K562 (cell line): ENCODE results near the gene AHCYL2. TPM values are rescaled to one million over a fixed set of nuclear protein-coding genes. Genes with fewer than 3 reads are reported as not detected.
A peak's percentile ranks its signal among the peaks of the same experiment; 100 is the strongest.

Source experiments
- ATAC-seq: fragments of 200-7000 bp; cut with Tn5 transposase; 3 replicates; pipeline ENCODE4 v1.9.1; 2020; ENCODE audit warnings: moderate library complexity
- BruUV-seq: library from RNA; stranded (reverse); fragments of 400-500 nt; replicated peaks from 2 replicates; lab custom pipeline; 2021; lab: Mats Ljungman, UMichigan
- CTCF ChIA-PET: fragments of 300-600 bp; formaldehyde crosslinking; extraction: SDS; loops from one replicate; lab custom pipeline; 2021; ENCODE audit warnings: low intra/inter-chr PET ratio; lab: Yijun Ruan, JAX
- POLR2A ChIA-PET: fragments of 300-600, 350-650 bp; sonication (Branson Sonifier 250); formaldehyde crosslinking; extraction: SDS; loops from one replicate; lab custom pipeline; 2021; ENCODE audit warnings: antibody characterized with exemption, inconsistent platforms; lab: Yijun Ruan, JAX
- DNase-seq, 4 experiments: peaks; one replicate each; pipeline versions ENCODE4 v3.0.0 to v3.0.0-alpha.2; 2011 to 2018; ENCODE audit warnings: low spot score in 3 of 4, mixed read lengths in 3 of 4; ENCODE audit errors: extremely low read depth in 1 of 4
- FAIRE-seq: peaks from 2 replicates; lab custom pipeline; 2011; peaks lifted over from hg19 to GRCh38; lab: Jason Lieb, UNC
- H2AFZ ChIP-seq: 2 replicates; pipeline ENCODE4 v1.6.0; 2011; ENCODE audit warnings: low read depth, low read length, control low read depth, inconsistent platforms
- H3K27ac ChIP-seq: fragments of 200-600 bp; 3 replicates; pipeline ENCODE4 v1.8.0; 2011; ENCODE audit warnings: low read depth, mild to moderate bottlenecking, control low read depth, inconsistent platforms, low read length, moderate library complexity, mixed read lengths; ENCODE audit errors: extremely low read depth
- H3K27me3 ChIP-seq, 2 experiments: fragments of 300-600 bp in 1 of 2; 2 replicates in 1 of 2; 3 replicates in 1 of 2; pipeline versions ENCODE4 v1.6.0 to v1.8.0; 2011; ENCODE audit warnings: inconsistent platforms in 2 of 2, low read length in 2 of 2, mild to moderate bottlenecking in 1 of 2, mixed read lengths in 1 of 2, moderate library complexity in 1 of 2; ENCODE audit not compliant: control insufficient read depth in 2 of 2, insufficient read depth in 2 of 2
- H3K36me3 ChIP-seq: fragments of 300-600 bp; 3 replicates; pipeline ENCODE4 v1.8.0; 2011; ENCODE audit warnings: mild to moderate bottlenecking, low read length, inconsistent platforms; ENCODE audit not compliant: control insufficient read depth, insufficient read depth
- H3K4me1 ChIP-seq, 2 experiments: fragments of 200-600 bp in 1 of 2; replicated peaks in 1 of 2; 2 replicates in 1 of 2; 3 replicates in 1 of 2; pipeline versions ENCODE4 v1.5.1 to v1.8.0; 2011; ENCODE audit warnings: inconsistent platforms in 2 of 2, low read length in 2 of 2, mild to moderate bottlenecking in 1 of 2, mixed read lengths in 1 of 2, moderate library complexity in 1 of 2; ENCODE audit not compliant: control insufficient read depth in 2 of 2, insufficient read depth in 2 of 2
- H3K4me2 ChIP-seq: 2 replicates; pipeline ENCODE4 v1.6.1; 2011; ENCODE audit warnings: low read length, control low read depth, inconsistent platforms, mixed read lengths; ENCODE audit not compliant: insufficient read depth
- H3K4me3 ChIP-seq: fragments of 200-600 bp; sonication (generic), shearing (Covaris generic); 2 replicates; pipeline ENCODE4 v1.5.1; 2016; ENCODE audit warnings: control low read depth, inconsistent platforms
- H3K79me2 ChIP-seq: fragments of 200-600 bp; 3 replicates; pipeline ENCODE4 v1.8.0; 2011; ENCODE audit warnings: low read length, inconsistent platforms; ENCODE audit not compliant: control insufficient read depth, insufficient read depth
- H3K9ac ChIP-seq, 2 experiments: 2 replicates each; pipeline versions ENCODE4 v1.6.0 to v1.6.1; 2011; ENCODE audit warnings: low read depth in 2 of 2, low read length in 2 of 2, control low read depth in 1 of 2, inconsistent platforms in 1 of 2, mild to moderate bottlenecking in 1 of 2, mixed read lengths in 1 of 2; ENCODE audit not compliant: insufficient read depth in 1 of 2
- H3K9me1 ChIP-seq: one replicate; pipeline ENCODE4 v1.6.0; 2011; ENCODE audit warnings: inconsistent platforms, mild to moderate bottlenecking, low read length, moderate library complexity; ENCODE audit not compliant: control insufficient read depth, insufficient read depth
- H3K9me3 ChIP-seq: replicated peaks from 2 replicates; pipeline ENCODE4 v1.5.1; 2011; ENCODE audit warnings: low read depth, low read length, inconsistent platforms; ENCODE audit not compliant: control insufficient read depth, insufficient read depth
- H4K20me1 ChIP-seq: replicated peaks from 2 replicates; pipeline ENCODE4 v1.6.1; 2011; ENCODE audit warnings: low read length, inconsistent platforms, mixed read lengths; ENCODE audit not compliant: control insufficient read depth, insufficient read depth
- CHAMP1 ChIP-seq: fragments of 450-650 bp; IDR thresholded peaks from 2 replicates; pipeline ENCODE4 v1.6.1; 2016; ENCODE audit warnings: mild to moderate bottlenecking
- CTCF ChIP-seq, 3 experiments: IDR thresholded peaks in 2 of 3; conservative IDR thresholded peaks in 1 of 3; 2 replicates each; pipeline ENCODE4 v1.5.1; 2011 to 2012; ENCODE audit warnings: low read length in 3 of 3, mild to moderate bottlenecking in 3 of 3, control low read depth in 2 of 3, improper control_type of control experiment in 1 of 3, inconsistent platforms in 1 of 3, low read depth in 1 of 3, mixed read lengths in 1 of 3, moderate library complexity in 1 of 3; ENCODE audit not compliant: insufficient read depth in 2 of 3
- CTCFL ChIP-seq: IDR thresholded peaks from 2 replicates; pipeline ENCODE4 v1.6.1; 2011; ENCODE audit warnings: borderline replicate concordance, low read depth, mild to moderate bottlenecking, moderate library complexity, low read length; ENCODE audit not compliant: insufficient read depth, poor library complexity, severe bottlenecking
- ETS1 ChIP-seq: conservative IDR thresholded peaks from 2 replicates; pipeline ENCODE4 v1.6.1; 2011; ENCODE audit warnings: low read depth, mild to moderate bottlenecking, low read length; ENCODE audit not compliant: control insufficient read depth
- FOSL1 ChIP-seq: fragments of 200-800 bp; sonication (Bioruptor generic); conservative IDR thresholded peaks from 2 replicates; pipeline ENCODE4 v1.6.1; 2016; ENCODE audit warnings: missing genetic modification characterization, missing compliant biosample characterization
- FOXK2 ChIP-seq, 2 experiments: fragments of 450-650 bp; IDR thresholded peaks in 1 of 2; conservative IDR thresholded peaks in 1 of 2; 2 replicates each; pipeline ENCODE4 v1.6.1; 2016; ENCODE audit warnings: low read depth in 2 of 2, mild to moderate bottlenecking in 1 of 2
- KLF16 ChIP-seq: IDR thresholded peaks from 2 replicates; pipeline ENCODE4 v1.6.1; 2016; ENCODE audit warnings: antibody characterized with exemption
- MAFF ChIP-seq: IDR thresholded peaks from 2 replicates; pipeline ENCODE4 v1.6.1; 2012; ENCODE audit warnings: low read length, improper control_type of control experiment
- MAFG ChIP-seq: fragments of 450-650 bp; conservative IDR thresholded peaks from 2 replicates; pipeline ENCODE4 v1.6.1; 2016; ENCODE audit warnings: missing genetic modification characterization, missing compliant biosample characterization
- MAFK ChIP-seq: IDR thresholded peaks from 2 replicates; pipeline ENCODE4 v1.6.1; 2011; ENCODE audit warnings: low read length, improper control_type of control experiment
- POLR2G ChIP-seq: fragments of 200-400 bp; formaldehyde crosslinking; IDR thresholded peaks from 2 replicates; pipeline ENCODE4 v1.6.1; 2017; ENCODE audit warnings: low read depth, mild to moderate bottlenecking, antibody characterized with exemption, low read length, moderate library complexity
- ZNF316 ChIP-seq: fragments of 450-650 bp; IDR thresholded peaks from 2 replicates; pipeline ENCODE4 v1.6.1; 2016
- WGBS: fragments of 100-300 bp; shearing (Covaris generic); methylation state at CpG from one replicate; pipeline ENCODE4 v1.1.6; 2016; ENCODE audit warnings: low coverage, mixed read lengths; ENCODE audit not compliant: insufficient coverage; ENCODE audit errors: missing lambda C conversion rate; 5-methylcytosine and 5-hydroxymethylcytosine counted together
- in situ Hi-C: fragments of 300-500 bp; cut with MboI; formaldehyde crosslinking; loops from 4 replicates; pipeline ENCODE4 v1.15.0; 2018; ENCODE audit warnings: inconsistent platforms, mixed read lengths
- intact Hi-C: fragments of 100-400 bp; cut with micrococcal nuclease; formaldehyde crosslinking; loops from 2 replicates; pipeline ENCODE4 v1.14.2; 2022
- polyA plus RNA-seq, 8 experiments: library from polyadenylated mRNA; depleted of rRNA in 4 of 8; stranded (reverse) in 5 of 8; unstranded in 3 of 8; fragments of >200 nt; fragmentation: Nextera tagmentation in 2 of 8; fragmentation: Illumina TruSeq in 1 of 8; extraction: Ambion mirVana in 2 of 8; extraction: Trizol in 1 of 8; gene quantifications; 2 replicates each; pipeline versions ENCODE4 v1.2.1 to v1.2.3, GENCODE V29; 2011 to 2014; ENCODE audit warnings: inconsistent platforms in 1 of 8, missing spikeins in 1 of 8
- total RNA-seq, 7 experiments: library from RNA; depleted of rRNA in 6 of 7; stranded (reverse); fragments of >200 nt in 6 of 7; fragmentation: Illumina TruSeq in 2 of 7; extraction: Trizol in 2 of 7; gene quantifications; 2 replicates each; pipeline versions ENCODE4 v1.2.1 to v1.2.3, GENCODE V29; 2011 to 2021; ENCODE audit warnings: low replicate concordance in 1 of 7

Gene AHCYL2
- total and polyA plus RNA-seq, 9 of the 15 experiments (the other 6 are each of a cell fraction or from before 2014, with no cell fraction given), result 0.93 to 10.5 (median 5.2) TPM

GRCh38 chr7:129343099-129343700, 118.4 kb downstream of the AHCYL2 start:
- intact Hi-C loops, result loop anchor here (1.0 to 5.0 kb wide), 5 partner anchors 24 to 484 kb away; no protein-coding TSS in a partner anchor
- H3K36me3 ChIP-seq, result no peaks in the 10 kb centered on the region
- no peak overlapping the region for H2AFZ ChIP-seq
- no peak overlapping the region for H3K27ac ChIP-seq
- peak; percentile 56 to 77 (median 60) for DNase-seq
- ATAC-seq, result peak; percentile 93
- no peaks in the 10 kb centered on the region for H3K9me3 ChIP-seq
- no peak overlapping the region for H3K4me3 ChIP-seq
- no peaks in the 10 kb centered on the region for H3K27me3 ChIP-seq
- 2% methylated on average over 3 of the region's 3 CpGs for WGBS
- H3K9ac ChIP-seq, result no peak overlapping the region
- ChIA-PET POLR2A (interaction anchor here (0.5 to 1.2 kb wide), 5 partner anchors 9 to 671 kb away, joined by 3 to 4 read pairs (median 4); no protein-coding TSS in a partner anchor), CTCF (interaction anchor here (0.6 to 6.0 kb wide), 14 partner anchors 16 to 1664 kb away, joined by 3 to 80 read pairs (median 6); no protein-coding TSS in a partner anchor)
- no peaks in the 10 kb centered on the region for H4K20me1 ChIP-seq
- in situ Hi-C loops, result loop anchor here (10.0 kb wide), 1 partner anchor 482 kb away; no protein-coding TSS in a partner anchor
- no TSS peak for BruUV-seq
- no peaks in the 10 kb centered on the region for H3K79me2 ChIP-seq
- no peak for FAIRE-seq
- peaks cover 0 to 9% of the 10 kb centered on the region in 2 experiments; a peak in 2 of 5 replicates for H3K4me1 ChIP-seq
- no peak overlapping the region for H3K4me2 ChIP-seq
- no peaks in the 10 kb centered on the region for H3K9me1 ChIP-seq
- TF ChIP-seq KLF16 (0 out of 2 replicates have a peak, but pooled peaks have one; percentile 31), MAFF (peak; percentile 54), MAFG (0 out of 2 replicates have a peak, but pooled peaks have one; percentile 27), MAFK (peak; percentile 52; the same call in 1 of the 2 replicates), ETS1 (no peak), CTCFL (peak; percentile 7), FOSL1 (0 out of 2 replicates have a peak, but pooled peaks have one; percentile 13), POLR2G (no peak), FOXK2 (conservative IDR thresholded peaks at IDR 0.05 in 1 of 2, IDR thresholded peaks at IDR 0.05 in 1 of 2; ENCODE audit: low read depth in 2 of 2) (peak; percentile 38 to 56; a peak in 2 of 4 replicates), CHAMP1 (0 out of 2 replicates have a peak, but pooled peaks have one; percentile 17), ZNF316 (peak; percentile 77), CTCF (IDR thresholded peaks at IDR 0.05 in 2 of 3, conservative IDR thresholded peaks at IDR 0.05 in 1 of 3; ENCODE audit: insufficient read depth in 2 of 3, low read depth in 1 of 3, low read length in 3 of 3) (peak; percentile 68 to 96 (median 72); a peak in 5 of 6 replicates)
